HG03039 (cell line): ENCODE results near the gene HSBP1L1.

Source experiments
- ATAC-seq: cut with Tn5 transposase; IDR thresholded peaks from one replicate; pipeline ENCODE4 v1.9.1; 2021; ENCODE audit warnings: mild to moderate bottlenecking, moderate library complexity; ENCODE audit not compliant: unreplicated experiment

Gene HSBP1L1

GRCh38 chr18:79928563-79928960 is 35.9 kb upstream of the HSBP1L1 start:
- no peak for ATAC-seq

- ATAC-seq, result no peak
These were observed 34.3 kb upstream of the HSBP1L1 start for GRCh38 chr18:79930020-79930642.

- no peak for ATAC-seq
These were observed 33.0 kb upstream of the HSBP1L1 start for GRCh38 chr18:79931475-79931874.

- ATAC-seq, result no peak
These were observed 31.5 kb upstream of the HSBP1L1 start for GRCh38 chr18:79932907-79933306.

- ATAC-seq, result no peak
These were observed 30.7 kb upstream of the HSBP1L1 start for GRCh38 chr18:79933765-79934164.

GRCh38 chr18:79934311-79935097 is 29.9 kb upstream of the HSBP1L1 start:
- ATAC-seq, result no peak

- no peak for ATAC-seq
These were observed 29.4 kb upstream of the HSBP1L1 start for GRCh38 chr18:79935098-79935480.

GRCh38 chr18:79935499-79935898 is 28.9 kb upstream of the HSBP1L1 start:
- ATAC-seq, result no peak

GRCh38 chr18:79935925-79936324 is 28.5 kb upstream of the HSBP1L1 start:
- ATAC-seq, result no peak

GRCh38 chr18:79936641-79937040 is 27.8 kb upstream of the HSBP1L1 start:
- no peak for ATAC-seq

- ATAC-seq, result no peak
These were observed 27.2 kb upstream of the HSBP1L1 start for GRCh38 chr18:79937103-79937860.

GRCh38 chr18:79938196-79938595 is 26.2 kb upstream of the HSBP1L1 start:
- ATAC-seq, result no peak

GRCh38 chr18:79939096-79939495 is 25.3 kb upstream of the HSBP1L1 start:
- ATAC-seq, result no peak

- no peak for ATAC-seq
These were observed 24.2 kb upstream of the HSBP1L1 start for GRCh38 chr18:79940126-79940813.

- no peak for ATAC-seq
These were observed 23.5 kb upstream of the HSBP1L1 start for GRCh38 chr18:79940814-79941472.

- no peak for ATAC-seq
These were observed 22.8 kb upstream of the HSBP1L1 start for GRCh38 chr18:79941473-79942119.

GRCh38 chr18:79942211-79942610 is 22.2 kb upstream of the HSBP1L1 start:
- no peak for ATAC-seq

GRCh38 chr18:79942786-79943607 is 21.4 kb upstream of the HSBP1L1 start:
- no peak for ATAC-seq

- no peak for ATAC-seq
These were observed 20.8 kb upstream of the HSBP1L1 start for GRCh38 chr18:79943608-79944125.
